ENCODE data around the gene MDP1. TPM values are rescaled to one million over a fixed set of nuclear protein-coding genes. Genes with fewer than 3 reads are reported as not detected.

MDP1 gene
- total and polyA plus RNA-seq, 2 donors from 2014 or later = 22.8 to 55.4 TPM

DNA sequence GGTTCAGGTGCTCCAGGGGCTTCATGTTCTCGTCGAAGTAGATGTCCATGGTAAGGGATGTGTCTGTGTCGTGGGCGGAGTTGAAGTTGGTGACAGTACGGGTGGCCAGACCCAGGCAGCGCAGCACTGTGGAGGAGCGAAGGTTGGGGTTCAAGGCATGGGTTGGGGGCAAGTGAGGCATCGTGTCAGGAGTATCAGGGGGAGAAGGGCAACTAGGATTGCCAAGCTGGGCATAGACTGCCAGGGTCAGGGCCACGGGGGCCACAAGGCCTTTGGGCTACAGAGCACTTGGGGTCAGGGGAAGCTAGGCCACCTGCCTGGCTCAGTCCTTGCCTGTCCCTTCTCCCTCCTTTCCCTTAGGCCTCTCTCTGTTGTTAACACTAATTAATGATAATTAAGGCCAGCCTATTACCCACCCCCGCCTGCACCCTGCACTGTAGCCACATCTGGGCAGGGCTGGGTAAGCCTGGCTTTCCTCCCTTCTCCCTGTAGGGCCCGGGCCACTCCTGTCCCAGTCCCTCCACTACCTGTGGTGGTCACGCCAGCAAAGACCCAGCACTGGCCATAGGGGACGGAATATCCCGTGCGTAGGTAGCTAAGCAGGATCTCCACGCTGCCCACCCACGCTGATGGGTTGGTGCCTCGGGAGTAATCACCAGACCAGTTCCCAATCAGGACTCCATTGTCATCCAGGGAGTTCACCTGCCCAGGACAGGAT lies 42.8 kb upstream of the MDP1 start:
- Histone ChIP-seq H3K36me3 (ENCODE audit: control insufficient read depth in 2 of 3, insufficient read depth in 3 of 3, low read length in 3 of 3) (peaks cover 0 to 7% (median 2%) of the 10 kb centered on the region in 3 donors), H3K4me3 (ENCODE audit: low read length in 3 of 3) (no peak overlapping the region), H3K9ac (ENCODE audit: low read length in 3 of 3) (peak overlapping the region in 1 of 3 donors; percentile 12), H3K4me1 (ENCODE audit: control insufficient read depth in 2 of 3, insufficient read depth in 2 of 3, low read depth in 1 of 3, low read length in 3 of 3) (peaks cover 0 to 3% (median 0%) of the 10 kb centered on the region in 3 donors), H3K9me3 (ENCODE audit: control insufficient read depth in 2 of 3, insufficient read depth in 1 of 3, low read length in 3 of 3) (no peaks in the 10 kb centered on the region), H3K27me3 (ENCODE audit: control insufficient read depth, insufficient read depth, low read length) (no peaks in the 10 kb centered on the region), H3K27ac (ENCODE audit: low read depth in 2 of 2, low read length in 2 of 2) (no peak overlapping the region)
- DNase-seq = no peak
- FAIRE-seq = no peak
- no peak for TF ChIP-seq CTCF (IDR thresholded peaks at IDR 0.05; ENCODE audit: borderline replicate concordance, extremely low read depth, insufficient read depth)
- intact Hi-C loops (cut with DNase I) = loop anchor here (10.0 kb wide), 1 partner anchor 46 kb away; the partner anchor contains the start of gene CIDEB

DNA sequence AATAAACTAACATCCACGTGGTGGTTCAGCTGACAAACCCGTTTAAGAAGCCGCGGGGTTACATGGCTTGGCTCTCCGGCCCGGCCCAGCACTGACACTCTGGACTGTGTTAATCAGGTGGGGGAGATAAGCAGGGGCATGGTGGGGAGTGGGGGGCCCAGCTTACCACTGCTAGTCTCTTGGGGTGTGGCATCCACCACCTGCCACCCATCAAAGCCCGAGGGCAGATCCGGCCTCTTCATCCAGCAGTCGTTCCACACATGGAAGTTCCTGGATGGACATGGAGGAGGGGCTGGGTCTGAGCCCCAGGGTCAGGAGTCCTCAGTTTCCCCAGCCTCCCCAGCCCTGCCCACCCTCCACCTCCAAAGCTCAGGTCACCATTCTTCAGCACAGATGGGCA lies 42.3 kb upstream of the MDP1 start:
- no peak for TF ChIP-seq CTCF (IDR thresholded peaks at IDR 0.05; ENCODE audit: borderline replicate concordance, extremely low read depth, insufficient read depth)
- intact Hi-C loops (cut with DNase I) = loop anchor here (10.0 kb wide), 1 partner anchor 47 kb away; the partner anchor contains the start of gene CIDEB
- FAIRE-seq = no peak

DNA sequence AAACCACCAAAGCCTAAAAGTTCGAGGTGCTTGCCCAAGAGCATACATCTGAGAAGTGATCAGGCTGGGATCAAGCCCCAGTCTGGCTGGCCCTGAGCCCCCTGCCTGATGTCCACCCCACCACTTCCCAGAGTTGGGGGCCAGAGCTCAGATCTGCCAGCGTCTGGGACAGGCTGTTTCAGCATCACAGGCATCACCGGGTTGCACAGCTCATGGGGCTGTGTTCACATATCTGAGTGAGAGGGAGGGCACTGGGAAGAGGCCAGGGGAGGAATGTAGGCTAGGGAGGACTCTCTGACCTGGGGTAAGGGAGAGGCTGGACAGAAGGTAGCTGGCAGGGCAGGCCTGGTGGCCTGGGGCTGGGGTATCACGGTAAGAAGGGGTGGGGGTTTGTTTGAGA lies 41.1 kb upstream of the MDP1 start:
- Histone ChIP-seq H3K4me1 (ENCODE audit: control insufficient read depth in 2 of 3, insufficient read depth in 2 of 3, low read depth in 1 of 3, low read length in 3 of 3) (peaks cover 0 to 3% (median 0%) of the 10 kb centered on the region in 3 donors), H3K4me3 (ENCODE audit: low read length in 3 of 3) (no peak overlapping the region), H3K36me3 (ENCODE audit: control insufficient read depth in 2 of 3, insufficient read depth in 3 of 3, low read length in 3 of 3) (peaks cover 0 to 7% (median 2%) of the 10 kb centered on the region in 3 donors), H3K27me3 (ENCODE audit: control insufficient read depth, insufficient read depth, low read length) (no peaks in the 10 kb centered on the region), H3K27ac (ENCODE audit: low read depth in 2 of 2, low read length in 2 of 2) (no peak overlapping the region), H3K9ac (ENCODE audit: low read length in 3 of 3) (no peak overlapping the region), H3K9me3 (ENCODE audit: control insufficient read depth in 2 of 3, insufficient read depth in 1 of 3, low read length in 3 of 3) (no peaks in the 10 kb centered on the region)
- DNase-seq (peak in 1 of 5 donors; percentile 52), FAIRE-seq (no peak)
- no peak for TF ChIP-seq CTCF (IDR thresholded peaks at IDR 0.05; ENCODE audit: borderline replicate concordance, extremely low read depth, insufficient read depth)
- intact Hi-C loops (cut with DNase I) = loop anchor here (10.0 kb wide), 1 partner anchor 48 kb away; the partner anchor contains the start of gene CIDEB

More for the DNA sequence above, 42.3 kb upstream of the MDP1 start:
- Histone ChIP-seq H3K36me3 (ENCODE audit: control insufficient read depth in 2 of 3, insufficient read depth in 3 of 3, low read length in 3 of 3) (peaks cover 0 to 7% (median 2%) of the 10 kb centered on the region in 3 donors), H3K4me3 (ENCODE audit: low read length in 3 of 3) (no peak overlapping the region), H3K9me3 (ENCODE audit: control insufficient read depth in 2 of 3, insufficient read depth in 1 of 3, low read length in 3 of 3) (no peaks in the 10 kb centered on the region), H3K27ac (ENCODE audit: low read depth in 2 of 2, low read length in 2 of 2) (no peak overlapping the region), H3K27me3 (ENCODE audit: control insufficient read depth, insufficient read depth, low read length) (no peaks in the 10 kb centered on the region), H3K4me1 (ENCODE audit: control insufficient read depth in 2 of 3, insufficient read depth in 2 of 3, low read depth in 1 of 3, low read length in 3 of 3) (peaks cover 0 to 3% (median 0%) of the 10 kb centered on the region in 3 donors), H3K9ac (ENCODE audit: low read length in 3 of 3) (no peak overlapping the region)
- DNase-seq = peak in 1 of 5 donors; percentile 62
